ENCODE measurements around the gene TRA2A.
A peak's percentile ranks its signal among the peaks of the same experiment; 100 is the strongest.
"Not testable (repeated sequence)": the region's sequence is repeated elsewhere in the genome, so short reads cannot be mapped to it uniquely, and the experiment has no call there.

Gene TRA2A

DNA sequence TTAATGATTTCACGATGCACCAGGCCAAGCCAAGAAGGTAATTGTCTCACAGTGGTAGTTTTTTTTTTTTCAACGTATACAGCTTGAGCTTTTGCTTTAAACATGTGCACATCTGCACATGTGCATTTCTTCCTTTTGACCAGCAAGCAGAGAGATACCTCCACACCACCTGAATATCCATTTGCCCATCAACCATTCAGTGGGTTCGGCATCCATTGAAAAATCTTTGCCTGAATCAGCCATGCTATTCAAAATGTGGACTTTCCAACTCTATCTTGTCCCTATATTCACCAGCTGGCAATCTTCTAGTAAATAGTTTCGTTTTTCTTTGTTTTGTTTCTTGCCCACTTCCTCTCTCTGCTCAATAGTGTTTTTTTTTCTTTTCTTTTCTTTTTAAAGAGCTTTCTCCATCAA is 7.7 kb upstream of the TRA2A start:
- no peak overlapping the region for H3K9ac ChIP-seq (ENCODE audit: insufficient read length)
- H3K27ac ChIP-seq: no peak overlapping the region
- DNase-seq (ENCODE audit: low read depth, low spot score): no peak
- no peak for TF ChIP-seq FOXP2 (optimal IDR thresholded peaks at IDR 0.05; ENCODE audit: control extremely low read depth, extremely low read length, insufficient read depth)
- H3K36me3 ChIP-seq (ENCODE audit: insufficient read depth, low read length): no peaks in the 10 kb centered on the region
- H3K9me3 ChIP-seq (ENCODE audit: low read depth, low read length): no peaks in the 10 kb centered on the region
- H3K4me3 ChIP-seq: no peak overlapping the region

DNA sequence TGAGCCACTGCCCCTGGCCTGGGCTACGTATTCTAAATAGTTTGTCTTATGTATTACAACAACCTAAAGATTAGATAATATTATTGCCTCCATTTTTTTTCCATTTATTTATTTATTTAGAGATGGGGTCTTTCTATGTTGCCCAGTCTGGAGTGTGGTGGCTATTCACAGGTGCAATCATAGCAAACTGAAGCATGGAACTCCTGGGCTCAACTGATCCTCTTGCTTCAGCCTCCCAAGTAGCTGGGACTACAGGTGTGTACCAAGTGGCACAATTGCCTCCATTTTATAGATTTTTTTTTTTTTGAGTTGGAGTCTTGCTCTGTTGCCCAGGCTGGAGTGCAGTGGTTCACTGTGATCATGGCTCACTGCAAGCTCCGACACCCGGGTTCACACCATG is 6.5 kb upstream of the TRA2A start:
- DNase-seq (ENCODE audit: low read depth, low spot score): no peak
- H3K9me3 ChIP-seq (ENCODE audit: low read depth, low read length): no peaks in the 10 kb centered on the region
- no peak overlapping the region for H3K27ac ChIP-seq
- H3K9ac ChIP-seq (ENCODE audit: insufficient read length): no peak overlapping the region
- no peaks in the 10 kb centered on the region for H3K36me3 ChIP-seq (ENCODE audit: insufficient read depth, low read length)
- H3K4me3 ChIP-seq: no peak overlapping the region
- TF ChIP-seq POLR2AphosphoS5 (IDR thresholded peaks at IDR 0.05; ENCODE audit: borderline replicate concordance, low read depth, low read length): no peak
- no peak for TF ChIP-seq FOXP2 (optimal IDR thresholded peaks at IDR 0.05; ENCODE audit: control extremely low read depth, extremely low read length, insufficient read depth)
- no peak for TF ChIP-seq EZH2 (IDR thresholded peaks at IDR 0.05)

GRCh38 chr7:23533238-23533604 is 1.4 kb upstream of the TRA2A start:
- H3K9ac ChIP-seq (ENCODE audit: insufficient read length): no peak overlapping the region
- peak overlapping the region; percentile 54; the same call in 1 of the 2 replicates for H3K27ac ChIP-seq
- H3K4me3 ChIP-seq: no peak overlapping the region
- no peak for DNase-seq (ENCODE audit: low read depth, low spot score)
- TF ChIP-seq FOXP2 (optimal IDR thresholded peaks at IDR 0.05; ENCODE audit: control extremely low read depth, extremely low read length, insufficient read depth) (no peak), EZH2 (IDR thresholded peaks at IDR 0.05) (no peak), POLR2AphosphoS5 (IDR thresholded peaks at IDR 0.05; ENCODE audit: borderline replicate concordance, low read depth, low read length) (no peak)
- peaks cover 20% of the 10 kb centered on the region for H3K36me3 ChIP-seq (ENCODE audit: insufficient read depth, low read length)
- H3K9me3 ChIP-seq (ENCODE audit: low read depth, low read length): no peaks in the 10 kb centered on the region

GRCh38 chr7:23532490-23533237 is 883 bp upstream of the TRA2A start:
- H3K36me3 ChIP-seq (ENCODE audit: insufficient read depth, low read length): peaks cover 24% of the 10 kb centered on the region
- H3K27ac ChIP-seq: peak overlapping the region; percentile 85
- H3K9me3 ChIP-seq (ENCODE audit: low read depth, low read length): no peaks in the 10 kb centered on the region
- TF ChIP-seq POLR2AphosphoS5 (IDR thresholded peaks at IDR 0.05; ENCODE audit: borderline replicate concordance, low read depth, low read length) (no peak), FOXP2 (optimal IDR thresholded peaks at IDR 0.05; ENCODE audit: control extremely low read depth, extremely low read length, insufficient read depth) (no peak)
- peak overlapping the region; percentile 100 for H3K9ac ChIP-seq (ENCODE audit: insufficient read length)
- H3K4me3 ChIP-seq: peak overlapping the region; percentile 98
- DNase-seq (ENCODE audit: low read depth, low spot score): no peak

GRCh38 chr7:23531050-23531793 is 559 bp downstream of the TRA2A start:
- H3K9ac ChIP-seq (ENCODE audit: insufficient read length): peak overlapping the region; percentile 100
- H3K4me3 ChIP-seq: peak overlapping the region; percentile 98
- TF ChIP-seq EZH2 (IDR thresholded peaks at IDR 0.05): no peak
- no peak for TF ChIP-seq FOXP2 (optimal IDR thresholded peaks at IDR 0.05; ENCODE audit: control extremely low read depth, extremely low read length, insufficient read depth)
- TF ChIP-seq POLR2AphosphoS5 (IDR thresholded peaks at IDR 0.05; ENCODE audit: borderline replicate concordance, low read depth, low read length): no peak
- DNase-seq (ENCODE audit: low read depth, low spot score): no peak
- H3K27ac ChIP-seq: peak overlapping the region; percentile 97
- no peaks in the 10 kb centered on the region for H3K9me3 ChIP-seq (ENCODE audit: low read depth, low read length)
- H3K36me3 ChIP-seq (ENCODE audit: insufficient read depth, low read length): peaks cover 29% of the 10 kb centered on the region

DNA sequence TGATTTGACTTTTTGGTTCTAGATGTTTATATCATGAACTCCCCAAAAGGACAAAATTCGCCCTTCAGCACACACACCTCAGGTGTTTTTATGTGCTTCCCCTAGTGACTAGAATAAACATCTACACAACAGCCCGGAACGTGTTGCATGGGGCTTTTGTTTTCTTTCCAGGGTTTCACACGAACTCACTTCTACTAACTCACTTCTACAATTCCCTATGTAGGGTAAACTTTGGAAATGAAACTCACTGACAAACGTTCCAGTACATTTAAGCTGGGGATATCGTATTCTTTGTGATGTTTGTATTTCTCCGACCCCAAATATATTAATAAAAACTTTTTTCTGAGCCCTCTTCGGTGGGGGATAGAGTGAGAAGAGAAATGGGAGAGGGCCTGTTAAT is 1.4 kb downstream of the TRA2A start:
- TF ChIP-seq EZH2 (IDR thresholded peaks at IDR 0.05) (no peak), POLR2AphosphoS5 (IDR thresholded peaks at IDR 0.05; ENCODE audit: borderline replicate concordance, low read depth, low read length) (no peak), FOXP2 (optimal IDR thresholded peaks at IDR 0.05; ENCODE audit: control extremely low read depth, extremely low read length, insufficient read depth) (no peak)
- no peak for DNase-seq (ENCODE audit: low read depth, low spot score)
- H3K36me3 ChIP-seq (ENCODE audit: insufficient read depth, low read length): peaks cover 29% of the 10 kb centered on the region
- no peaks in the 10 kb centered on the region for H3K9me3 ChIP-seq (ENCODE audit: low read depth, low read length)
- H3K27ac ChIP-seq: 0 out of 2 replicates have a peak overlapping the region, but pooled peaks have one; percentile 21
- peak overlapping the region; percentile 100 for H3K9ac ChIP-seq (ENCODE audit: insufficient read length)
- H3K4me3 ChIP-seq: peak overlapping the region; percentile 98

GRCh38 chr7:23529262-23529859 is 2.4 kb downstream of the TRA2A start:
- Histone ChIP-seq H3K9ac (ENCODE audit: insufficient read length) (peak overlapping the region; percentile 100), H3K4me3 (peak overlapping the region; percentile 98), H3K9me3 (ENCODE audit: low read depth, low read length) (no peaks in the 10 kb centered on the region), H3K36me3 (ENCODE audit: insufficient read depth, low read length) (peaks cover 33% of the 10 kb centered on the region), H3K27ac (no peak overlapping the region)
- TF ChIP-seq FOXP2 (optimal IDR thresholded peaks at IDR 0.05; ENCODE audit: control extremely low read depth, extremely low read length, insufficient read depth) (no peak), EZH2 (IDR thresholded peaks at IDR 0.05) (no peak), POLR2AphosphoS5 (IDR thresholded peaks at IDR 0.05; ENCODE audit: borderline replicate concordance, low read depth, low read length) (no peak)
- no peak for DNase-seq (ENCODE audit: low read depth, low spot score)

- H3K9ac ChIP-seq (ENCODE audit: insufficient read length); DNase-seq (ENCODE audit: low read depth, low spot score); H3K9me3 ChIP-seq (ENCODE audit: low read depth, low read length); H3K4me3 ChIP-seq; H3K27ac ChIP-seq: not testable (repeated sequence)
- H3K36me3 ChIP-seq (ENCODE audit: insufficient read depth, low read length): peaks cover 62% of the 10 kb centered on the region
Measured at GRCh38 chr7:23525611-23526010, 6.2 kb downstream of the TRA2A start.
